Fibroblast of villous mesenchyme (primary cell): ENCODE results near the gene DCBLD1. TPM values are rescaled to one million over a fixed set of nuclear protein-coding genes. Genes with fewer than 3 reads are reported as not detected.

Source experiments
- DNase-seq: peaks from one replicate; pipeline ENCODE4 v3.0.0-alpha.2; 2010; ENCODE audit warnings: low read depth
- H3K4me3 ChIP-seq: 2 replicates; pipeline ENCODE4 v1.5.1; 2011; ENCODE audit warnings: low read depth, mild to moderate bottlenecking, low read length
- small RNA-seq: library from RNA; depleted of rRNA; stranded (forward); fragments of <200 nt; gene quantifications from one replicate; pipeline ENCODE3, GENCODE V24; 2012
- total RNA-seq: library from RNA; depleted of rRNA; stranded (reverse); fragments of >200 nt; gene quantifications from 2 replicates; pipeline ENCODE4 v1.2.3, GENCODE V29; 2012
- TF ChIP-seq, protein P1 (sequence below): IDR thresholded peaks from 2 replicates; pipeline ENCODE4 v1.5.1; 2012; ENCODE audit warnings: low read depth, mild to moderate bottlenecking, low read length; ENCODE audit not compliant: insufficient read depth

Gene DCBLD1
- total RNA-seq, 1 donor, result 69.1 TPM

DNA sequence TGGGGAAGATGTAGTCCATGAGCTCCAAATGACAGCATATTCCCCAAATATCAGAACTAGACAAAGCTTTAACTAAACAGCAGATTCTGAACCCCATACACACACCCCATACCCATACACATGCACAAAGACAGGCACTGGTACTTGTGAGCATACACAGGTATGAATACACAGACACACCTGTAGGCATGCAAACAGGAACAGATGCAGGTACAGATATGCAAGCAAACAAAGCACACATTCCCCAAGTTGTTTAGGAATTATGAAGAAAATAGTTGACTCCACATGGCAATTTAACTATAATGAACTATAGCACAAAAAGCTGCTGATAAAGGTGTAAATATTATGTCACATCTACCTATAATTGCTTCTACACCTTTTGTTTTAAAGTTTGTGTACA is 103.2 kb downstream of the DCBLD1 start:
- TF ChIP-seq, protein P1, sequence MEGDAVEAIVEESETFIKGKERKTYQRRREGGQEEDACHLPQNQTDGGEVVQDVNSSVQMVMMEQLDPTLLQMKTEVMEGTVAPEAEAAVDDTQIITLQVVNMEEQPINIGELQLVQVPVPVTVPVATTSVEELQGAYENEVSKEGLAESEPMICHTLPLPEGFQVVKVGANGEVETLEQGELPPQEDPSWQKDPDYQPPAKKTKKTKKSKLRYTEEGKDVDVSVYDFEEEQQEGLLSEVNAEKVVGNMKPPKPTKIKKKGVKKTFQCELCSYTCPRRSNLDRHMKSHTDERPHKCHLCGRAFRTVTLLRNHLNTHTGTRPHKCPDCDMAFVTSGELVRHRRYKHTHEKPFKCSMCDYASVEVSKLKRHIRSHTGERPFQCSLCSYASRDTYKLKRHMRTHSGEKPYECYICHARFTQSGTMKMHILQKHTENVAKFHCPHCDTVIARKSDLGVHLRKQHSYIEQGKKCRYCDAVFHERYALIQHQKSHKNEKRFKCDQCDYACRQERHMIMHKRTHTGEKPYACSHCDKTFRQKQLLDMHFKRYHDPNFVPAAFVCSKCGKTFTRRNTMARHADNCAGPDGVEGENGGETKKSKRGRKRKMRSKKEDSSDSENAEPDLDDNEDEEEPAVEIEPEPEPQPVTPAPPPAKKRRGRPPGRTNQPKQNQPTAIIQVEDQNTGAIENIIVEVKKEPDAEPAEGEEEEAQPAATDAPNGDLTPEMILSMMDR, result no peak
- no peak overlapping the region for H3K4me3 ChIP-seq
- no peak for DNase-seq

DNA sequence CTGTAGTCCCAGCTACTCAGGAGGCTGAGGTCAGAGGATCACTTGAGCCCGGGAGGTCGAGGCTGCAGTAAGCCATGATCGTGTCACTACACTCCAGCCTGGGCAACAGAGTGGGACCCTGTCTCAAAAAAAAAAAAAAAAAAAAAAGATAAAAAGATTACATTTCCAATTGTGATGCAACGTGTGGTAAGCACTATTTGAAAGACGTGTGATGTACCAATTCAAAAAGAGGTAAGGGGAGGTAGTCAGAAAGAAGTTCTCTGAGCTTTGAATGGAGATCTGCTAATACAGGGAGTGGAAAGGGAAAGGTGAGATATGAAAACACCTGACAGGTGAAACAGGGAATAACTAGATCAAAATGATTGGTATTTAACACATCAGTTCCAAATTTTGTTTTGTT is 108.0 kb downstream of the DCBLD1 start:
- no peak for DNase-seq
- TF ChIP-seq, protein P1, result no peak
- no peak overlapping the region for H3K4me3 ChIP-seq

DNA sequence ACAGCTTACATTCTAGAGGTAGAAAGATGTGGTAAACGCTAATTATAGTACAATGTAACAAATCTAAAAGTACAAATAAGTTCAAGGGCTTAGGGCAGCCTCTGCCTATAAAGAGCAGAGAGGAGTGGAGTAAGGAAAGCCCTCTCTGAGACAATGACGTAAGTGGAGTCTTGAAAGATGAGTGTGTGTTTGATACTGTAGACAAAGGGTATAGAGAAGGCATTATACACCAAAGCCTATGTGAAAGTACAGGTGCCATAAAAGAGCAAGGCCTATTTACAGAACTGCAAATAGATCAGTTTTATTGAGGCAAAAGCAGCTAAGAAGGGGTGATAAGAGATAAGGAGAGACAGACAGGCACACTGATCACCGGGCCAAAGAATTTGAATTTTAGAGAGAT is 108.9 kb downstream of the DCBLD1 start:
- peak; percentile 22 for DNase-seq
- TF ChIP-seq, protein P1, result no peak
- no peak overlapping the region for H3K4me3 ChIP-seq

DNA sequence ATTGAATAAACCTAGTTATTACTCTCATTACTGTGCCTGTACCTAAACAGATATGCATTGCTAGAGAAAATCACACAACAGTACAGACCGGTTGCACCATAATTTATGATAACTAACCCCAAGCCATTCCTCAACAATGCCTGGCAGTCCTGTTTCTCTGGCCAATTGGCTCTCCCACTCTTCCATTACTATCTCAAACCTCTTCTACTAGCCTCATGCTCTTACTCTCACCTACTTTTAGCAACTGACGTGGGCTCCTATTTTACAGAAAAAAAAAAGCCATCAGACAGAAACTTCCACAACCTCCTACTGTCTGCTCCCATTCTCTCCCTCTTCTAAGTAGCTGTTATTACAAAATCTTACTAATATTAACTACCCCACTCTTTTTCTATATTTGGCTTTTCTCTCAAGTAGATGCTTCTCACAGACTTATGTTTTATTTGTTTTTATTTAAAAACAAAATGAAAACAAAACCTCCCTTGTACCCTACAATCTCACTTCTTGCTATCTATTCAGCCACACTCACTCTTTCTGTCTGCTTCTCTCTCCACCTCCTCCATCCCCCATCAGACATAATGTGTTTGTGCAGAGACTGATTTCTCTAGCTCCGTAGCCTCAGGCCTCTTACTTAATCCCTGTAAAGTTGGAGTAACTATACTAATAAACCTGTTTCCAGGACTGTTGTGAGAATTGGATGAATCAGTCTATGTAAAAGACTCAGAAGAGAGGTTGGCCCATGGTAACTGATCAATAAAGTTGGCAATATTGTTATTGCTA is 110.7 kb downstream of the DCBLD1 start:
- peak; percentile 7 for DNase-seq
- no peak overlapping the region for H3K4me3 ChIP-seq
- TF ChIP-seq, protein P1, result no peak

DNA sequence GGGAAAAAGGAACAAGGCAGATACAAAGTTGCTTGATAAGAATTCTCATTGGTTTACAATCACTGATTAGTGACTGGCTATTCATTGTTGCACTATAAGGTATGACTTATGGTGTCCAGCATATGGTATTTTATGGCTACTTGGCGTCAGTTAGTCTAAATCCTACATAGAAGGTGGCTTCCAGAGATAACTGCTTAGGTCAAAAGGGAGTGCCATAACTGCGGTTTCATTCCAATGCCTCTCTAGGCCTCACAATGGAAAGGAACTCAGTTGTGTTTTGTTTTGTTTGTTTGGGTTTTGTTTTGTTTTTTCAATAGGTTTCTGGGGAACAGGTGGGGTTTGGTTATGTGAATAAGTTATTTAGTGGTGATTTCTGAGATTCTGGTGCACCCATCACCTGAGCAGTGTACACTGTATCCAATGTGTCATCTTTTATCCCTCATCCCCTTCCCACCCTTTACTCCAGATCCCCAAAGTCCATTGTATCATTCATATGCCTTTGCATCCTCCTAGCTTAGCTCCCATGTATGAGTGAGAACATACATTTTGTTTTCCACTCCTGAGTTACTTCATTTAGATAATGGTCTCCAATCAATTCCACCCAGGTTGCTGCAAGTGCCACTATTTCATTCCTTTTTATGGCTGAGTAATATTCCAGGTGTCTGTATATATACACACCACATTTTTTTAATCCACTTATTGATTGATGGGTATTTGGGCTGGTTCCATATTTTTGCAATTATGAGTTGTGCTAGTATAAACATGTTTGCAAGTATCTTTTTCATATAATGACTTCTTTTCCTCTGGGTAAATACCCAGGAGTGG is 112.8 kb downstream of the DCBLD1 start:
- DNase-seq, result no peak
- TF ChIP-seq, protein P1, result no peak

DNA sequence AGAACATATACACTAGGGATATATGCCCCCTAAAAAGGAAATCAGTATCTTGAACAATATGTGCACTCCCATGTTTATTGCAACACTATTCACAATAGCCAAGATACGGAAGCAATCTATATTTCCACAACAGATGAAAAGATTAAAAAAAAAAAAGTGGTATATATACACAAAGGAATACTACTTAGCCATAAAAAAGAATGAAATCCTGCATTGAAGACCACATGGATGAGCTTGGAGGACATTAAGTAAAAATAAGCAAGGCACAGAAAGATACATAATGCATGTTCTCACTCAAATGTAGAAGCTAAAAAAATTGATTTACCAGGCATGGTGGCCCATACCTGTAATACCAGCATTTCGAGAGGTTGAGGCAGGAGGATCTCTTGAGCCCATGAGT is 115.3 kb downstream of the DCBLD1 start:
- no peak for DNase-seq

More for the DNA sequence above, 112.8 kb downstream of the DCBLD1 start:
- no peak overlapping the region for H3K4me3 ChIP-seq

More for the DNA sequence above, 115.3 kb downstream of the DCBLD1 start:
- no peak overlapping the region for H3K4me3 ChIP-seq
- TF ChIP-seq, protein P1, result no peak

Small RNAs within 50 kb of the gene (small RNA-seq; reads per million reads assigned to genes)
- not detected for gene RNU6-253P

Other genes starting within 250 kb of the DCBLD1 start
- not detected in 2 replicates for gene VGLL2, start 217.1 kb upstream of the DCBLD1 start, total RNA-seq
- gene ROS1, start 56.7 kb upstream of the DCBLD1 start, total RNA-seq, result 0.32 and 0.43 TPM in 2 replicates
- 45.1 and 81.6 TPM in 2 replicates for gene GOPC, start 119.8 kb downstream of the DCBLD1 start, total RNA-seq
- 20.3 and 26.8 TPM in 2 replicates for gene NUS1, start 192.8 kb downstream of the DCBLD1 start, total RNA-seq